ENCODE data around the gene VTI1A. TPM values are rescaled to one million over a fixed set of nuclear protein-coding genes. Genes with fewer than 3 reads are reported as not detected.
A peak's percentile ranks its signal among the peaks of the same experiment; 100 is the strongest.

Gene VTI1A
- total RNA-seq, 6 experiments from 2014 or later, result 23.6 to 27.9 (median 24.9) TPM

DNA sequence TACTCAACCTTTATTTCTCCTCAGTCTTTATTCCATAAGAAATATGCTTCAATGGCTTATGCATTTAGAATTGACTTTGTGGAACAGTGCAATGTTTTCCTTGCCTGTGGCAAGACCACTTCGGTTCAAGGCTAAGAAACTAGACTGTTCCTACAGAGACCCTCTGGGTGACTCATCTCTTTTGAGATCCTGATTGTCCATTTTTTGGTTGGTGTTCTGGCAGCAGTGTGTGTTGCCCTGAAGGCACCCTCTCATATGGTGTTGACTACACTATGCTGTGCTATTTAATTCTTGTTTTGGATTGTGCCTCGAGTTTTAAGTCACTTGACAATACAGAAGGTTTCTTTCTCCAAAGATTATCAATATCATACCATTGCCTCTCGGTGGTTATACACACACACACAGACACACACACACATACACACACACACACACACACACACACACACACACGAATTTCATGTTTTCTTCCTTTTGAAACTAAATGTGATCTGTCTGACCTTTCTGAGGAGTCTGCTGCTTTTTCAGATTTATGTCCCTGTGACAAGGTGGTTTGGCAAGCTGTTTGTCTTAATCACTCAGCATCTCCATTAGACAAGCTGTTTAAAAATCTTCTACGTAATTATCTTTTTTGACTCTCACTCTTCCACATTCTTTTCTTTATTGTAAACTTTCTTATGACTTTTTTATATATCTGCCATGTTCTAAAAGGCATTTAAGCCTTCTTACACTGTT is 187.2 kb downstream of the VTI1A start:
- Mint-ChIP-seq H3K4me3 (peak overlapping the region; percentile 40), H3K27me3 (ENCODE audit: insufficient read depth) (no peaks in the 10 kb centered on the region), H3K36me3 (ENCODE audit: low read depth) (peaks cover 11% of the 10 kb centered on the region; the same call in 1 of the 2 replicates), H3K9me3 (no peaks in the 10 kb centered on the region), H3K4me1 (ENCODE audit: low read depth) (peaks cover 30% of the 10 kb centered on the region), H3K27ac (peak overlapping the region; percentile 44)
- TF ChIP-seq, protein P1, sequence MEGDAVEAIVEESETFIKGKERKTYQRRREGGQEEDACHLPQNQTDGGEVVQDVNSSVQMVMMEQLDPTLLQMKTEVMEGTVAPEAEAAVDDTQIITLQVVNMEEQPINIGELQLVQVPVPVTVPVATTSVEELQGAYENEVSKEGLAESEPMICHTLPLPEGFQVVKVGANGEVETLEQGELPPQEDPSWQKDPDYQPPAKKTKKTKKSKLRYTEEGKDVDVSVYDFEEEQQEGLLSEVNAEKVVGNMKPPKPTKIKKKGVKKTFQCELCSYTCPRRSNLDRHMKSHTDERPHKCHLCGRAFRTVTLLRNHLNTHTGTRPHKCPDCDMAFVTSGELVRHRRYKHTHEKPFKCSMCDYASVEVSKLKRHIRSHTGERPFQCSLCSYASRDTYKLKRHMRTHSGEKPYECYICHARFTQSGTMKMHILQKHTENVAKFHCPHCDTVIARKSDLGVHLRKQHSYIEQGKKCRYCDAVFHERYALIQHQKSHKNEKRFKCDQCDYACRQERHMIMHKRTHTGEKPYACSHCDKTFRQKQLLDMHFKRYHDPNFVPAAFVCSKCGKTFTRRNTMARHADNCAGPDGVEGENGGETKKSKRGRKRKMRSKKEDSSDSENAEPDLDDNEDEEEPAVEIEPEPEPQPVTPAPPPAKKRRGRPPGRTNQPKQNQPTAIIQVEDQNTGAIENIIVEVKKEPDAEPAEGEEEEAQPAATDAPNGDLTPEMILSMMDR (IDR thresholded peaks at IDR 0.05), result no peak
- DNase-seq, result peak; percentile 21

DNA sequence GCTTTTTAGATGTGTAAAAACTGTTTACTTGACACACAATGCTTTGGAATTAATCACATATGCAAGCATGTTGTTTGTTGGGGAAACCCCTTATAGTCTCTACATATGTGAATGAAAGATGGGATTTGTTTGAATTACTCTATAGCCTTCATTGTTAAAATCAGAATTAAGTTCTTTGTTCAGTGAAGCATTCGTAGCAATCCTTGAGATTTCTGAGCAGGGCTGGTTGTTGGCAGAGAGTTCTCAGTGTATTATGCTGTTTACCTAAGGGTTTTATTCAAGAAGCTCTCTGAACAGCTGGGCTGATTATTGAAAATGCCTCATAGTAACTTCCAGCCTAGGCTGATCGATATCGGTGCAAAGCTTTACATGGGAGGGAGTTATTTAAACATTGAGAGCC is 190.9 kb downstream of the VTI1A start:
- Mint-ChIP-seq H3K9me3 (no peaks in the 10 kb centered on the region), H3K4me3 (no peak overlapping the region), H3K27ac (no peak overlapping the region), H3K4me1 (ENCODE audit: low read depth) (peaks cover 37% of the 10 kb centered on the region), H3K36me3 (ENCODE audit: low read depth) (peaks cover 11% of the 10 kb centered on the region; the same call in 1 of the 2 replicates), H3K27me3 (ENCODE audit: insufficient read depth) (no peaks in the 10 kb centered on the region)
- DNase-seq, result no peak
- TF ChIP-seq, protein P1 (IDR thresholded peaks at IDR 0.05), result no peak

DNA sequence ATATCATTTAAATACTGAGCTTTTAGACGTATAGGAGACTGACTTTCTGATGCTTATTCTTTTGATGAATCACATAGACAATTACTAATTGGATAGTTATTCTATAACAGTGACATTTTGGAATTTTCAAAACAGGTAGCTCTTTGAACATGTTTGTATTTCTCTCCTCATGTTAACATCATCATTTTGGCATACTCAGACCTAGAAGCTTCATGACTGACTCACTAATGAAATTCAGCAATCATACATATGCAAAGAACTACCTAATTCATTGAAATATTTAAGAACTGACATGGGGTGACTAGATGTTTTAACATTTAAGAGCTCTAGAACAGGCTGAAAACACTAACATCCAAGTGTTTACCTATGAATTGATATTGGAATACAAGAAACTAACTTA is 192.3 kb downstream of the VTI1A start:
- Mint-ChIP-seq H3K27me3 (ENCODE audit: insufficient read depth) (no peaks in the 10 kb centered on the region), H3K27ac (no peak overlapping the region), H3K4me1 (ENCODE audit: low read depth) (peaks cover 24% of the 10 kb centered on the region), H3K9me3 (no peaks in the 10 kb centered on the region), H3K4me3 (no peak overlapping the region), H3K36me3 (ENCODE audit: low read depth) (peaks cover 11% of the 10 kb centered on the region; the same call in 1 of the 2 replicates)
- DNase-seq, result no peak
- TF ChIP-seq, protein P1 (IDR thresholded peaks at IDR 0.05), result no peak

DNA sequence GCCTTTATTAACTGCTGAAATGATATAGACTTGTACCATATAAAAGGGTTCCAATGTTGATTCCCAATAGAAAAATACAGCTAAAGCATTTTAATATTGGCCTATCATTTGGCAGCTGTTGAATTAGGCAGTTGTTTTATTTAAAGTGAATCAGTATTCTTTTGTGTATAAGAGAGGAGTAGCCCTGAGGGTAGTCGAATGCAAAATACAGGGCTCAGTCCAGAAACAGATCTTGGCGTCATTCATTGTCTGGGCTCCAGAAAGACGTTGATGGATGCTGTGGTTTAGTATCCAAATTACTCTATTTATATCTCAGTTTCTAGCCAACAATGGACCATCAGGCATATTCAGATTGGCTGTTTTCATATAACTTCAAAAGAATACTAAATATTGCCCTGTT is 193.6 kb downstream of the VTI1A start:
- Mint-ChIP-seq H3K4me1 (ENCODE audit: low read depth) (peaks cover 13% of the 10 kb centered on the region), H3K36me3 (ENCODE audit: low read depth) (peaks cover 2% of the 10 kb centered on the region; the same call in 1 of the 2 replicates), H3K27ac (no peak overlapping the region), H3K4me3 (no peak overlapping the region), H3K9me3 (no peaks in the 10 kb centered on the region), H3K27me3 (ENCODE audit: insufficient read depth) (no peaks in the 10 kb centered on the region)
- TF ChIP-seq, protein P1 (IDR thresholded peaks at IDR 0.05), result no peak
- DNase-seq, result no peak

DNA sequence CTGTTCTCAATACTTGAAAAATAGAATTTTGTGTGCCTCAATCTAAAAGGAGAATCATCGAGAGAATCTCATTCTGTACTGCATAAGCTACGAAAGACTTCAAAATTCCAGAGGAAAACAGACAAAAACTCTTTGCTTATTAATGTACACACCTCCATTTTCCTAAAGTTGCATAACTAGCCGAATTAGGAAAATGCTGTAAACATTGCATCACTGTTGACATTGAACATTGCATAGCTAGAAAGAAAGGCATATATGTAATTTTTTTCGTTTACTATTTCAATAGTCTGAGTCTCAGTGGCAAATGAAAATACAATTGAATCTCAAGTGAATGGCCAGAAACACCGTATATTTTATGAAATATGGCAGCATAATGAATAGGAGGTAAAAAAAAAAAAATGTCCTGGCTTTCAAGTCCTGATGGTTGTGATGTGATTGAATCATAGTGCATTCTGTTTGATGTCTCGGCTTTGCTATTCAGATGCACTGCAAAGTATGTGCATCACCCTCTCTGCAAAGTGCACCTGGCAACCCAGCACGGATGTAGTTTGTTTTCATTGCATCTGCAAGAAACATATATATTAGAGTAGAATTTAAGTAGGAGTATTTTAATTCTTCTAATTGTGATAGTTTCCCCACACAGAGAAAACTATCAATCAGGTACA is 196.7 kb downstream of the VTI1A start:
- peaks cover 13% of the 10 kb centered on the region for H3K4me1 Mint-ChIP-seq (ENCODE audit: low read depth)
- TF ChIP-seq, protein P1 (IDR thresholded peaks at IDR 0.05), result no peak
- H3K36me3 Mint-ChIP-seq (ENCODE audit: low read depth), result no peaks in the 10 kb centered on the region
- no peak for DNase-seq
- H3K27ac Mint-ChIP-seq, result no peak overlapping the region
- H3K9me3 Mint-ChIP-seq, result no peaks in the 10 kb centered on the region
- H3K4me3 Mint-ChIP-seq, result no peak overlapping the region
- no peaks in the 10 kb centered on the region for H3K27me3 Mint-ChIP-seq (ENCODE audit: insufficient read depth)
